Lower lobe of right lung (tissue), 2 donors: ENCODE measurements around the gene DNAJB2. TPM values are rescaled to one million over a fixed set of nuclear protein-coding genes. Genes with fewer than 3 reads are reported as not detected.
A peak's percentile ranks its signal among the peaks of the same experiment; 100 is the strongest.

Source experiments
- ATAC-seq, 2 donors: fragments of 200-7000 bp; cut with Tn5 transposase; one replicate each; pipeline ENCODE4 v1.9.1; 2020 to 2022; ENCODE audit warnings: mild to moderate bottlenecking in 2 of 2, moderate library complexity in 2 of 2
- DNase-seq: peaks from one replicate; pipeline ENCODE4 v3.0.0-alpha.2; 2020
- H3K27ac ChIP-seq: fragments of 200-600 bp; one replicate; pipeline ENCODE4 v1.8.0; 2022
- H3K27me3 ChIP-seq: fragments of 200-600 bp; one replicate; pipeline ENCODE4 v1.8.0; 2022; ENCODE audit warnings: low read depth
- H3K36me3 ChIP-seq: fragments of 200-600 bp; one replicate; pipeline ENCODE4 v1.8.0; 2022; ENCODE audit warnings: mild to moderate bottlenecking
- H3K4me1 ChIP-seq: fragments of 200-600 bp; one replicate; pipeline ENCODE4 v1.8.0; 2022
- H3K4me3 ChIP-seq: fragments of 200-600 bp; one replicate; pipeline ENCODE4 v1.8.0; 2022; ENCODE audit warnings: mild to moderate bottlenecking
- H3K9me3 ChIP-seq: fragments of 200-600 bp; one replicate; pipeline ENCODE4 v1.8.0; 2022
- intact Hi-C: fragments of 100-400 bp; cut with DNase I; formaldehyde crosslinking; loops from one replicate; pipeline ENCODE4 v1.11.0; 2022
- total RNA-seq: library from RNA; stranded (reverse); fragmentation: NEBNext Ultra II Directional; extraction: Animal tissue kit (Norgen Biotek cat#: 25700); gene quantifications from one replicate; pipeline ENCODE4 v1.2.1, GENCODE V29; 2021
- TF ChIP-seq, protein P1 (sequence below): fragments of 200-600 bp; IDR thresholded peaks from one replicate; pipeline ENCODE4 v1.8.0; 2022; ENCODE audit warnings: antibody characterized with exemption, mild to moderate bottlenecking
- donor health status: DM: no; HTN: yes; CAD: no; lungs with severe emphysema.

Gene DNAJB2
- total RNA-seq, 1 donor from 2014 or later: 76.6 TPM

- TF ChIP-seq, protein P1, sequence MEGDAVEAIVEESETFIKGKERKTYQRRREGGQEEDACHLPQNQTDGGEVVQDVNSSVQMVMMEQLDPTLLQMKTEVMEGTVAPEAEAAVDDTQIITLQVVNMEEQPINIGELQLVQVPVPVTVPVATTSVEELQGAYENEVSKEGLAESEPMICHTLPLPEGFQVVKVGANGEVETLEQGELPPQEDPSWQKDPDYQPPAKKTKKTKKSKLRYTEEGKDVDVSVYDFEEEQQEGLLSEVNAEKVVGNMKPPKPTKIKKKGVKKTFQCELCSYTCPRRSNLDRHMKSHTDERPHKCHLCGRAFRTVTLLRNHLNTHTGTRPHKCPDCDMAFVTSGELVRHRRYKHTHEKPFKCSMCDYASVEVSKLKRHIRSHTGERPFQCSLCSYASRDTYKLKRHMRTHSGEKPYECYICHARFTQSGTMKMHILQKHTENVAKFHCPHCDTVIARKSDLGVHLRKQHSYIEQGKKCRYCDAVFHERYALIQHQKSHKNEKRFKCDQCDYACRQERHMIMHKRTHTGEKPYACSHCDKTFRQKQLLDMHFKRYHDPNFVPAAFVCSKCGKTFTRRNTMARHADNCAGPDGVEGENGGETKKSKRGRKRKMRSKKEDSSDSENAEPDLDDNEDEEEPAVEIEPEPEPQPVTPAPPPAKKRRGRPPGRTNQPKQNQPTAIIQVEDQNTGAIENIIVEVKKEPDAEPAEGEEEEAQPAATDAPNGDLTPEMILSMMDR: no peak
- Histone ChIP-seq H3K9me3 (no peaks in the 10 kb centered on the region), H3K4me1 (no peaks in the 10 kb centered on the region), H3K27ac (no peak overlapping the region), H3K4me3 (no peak overlapping the region), H3K36me3 (no peaks in the 10 kb centered on the region), H3K27me3 (no peaks in the 10 kb centered on the region)
- ATAC-seq (no peak), DNase-seq (no peak)
- intact Hi-C loops: no loop called here
Observed at GRCh38 chr2:219272356-219272755, 6.8 kb upstream of the DNAJB2 start.

DNA sequence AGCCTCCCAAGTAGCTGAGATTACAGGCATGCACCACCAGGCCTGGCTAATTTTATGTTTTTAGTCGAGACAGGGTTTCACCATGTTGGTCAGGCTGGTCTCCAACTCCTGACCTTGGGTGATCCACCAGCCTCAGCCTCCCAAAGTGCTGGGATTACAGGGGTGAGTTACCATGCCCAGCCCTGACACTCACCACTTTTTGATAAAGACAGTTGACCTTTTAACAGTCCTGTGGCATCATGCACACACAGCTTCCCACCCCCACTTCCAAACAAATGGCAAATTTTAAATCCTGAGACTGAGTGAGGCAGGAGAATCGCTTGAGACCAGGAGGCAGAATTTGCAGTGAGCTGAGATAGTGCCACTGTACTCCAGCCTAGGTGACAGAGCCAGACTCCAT, 6.2 kb upstream of the DNAJB2 start:
- H3K27ac ChIP-seq: no peak overlapping the region
- peaks cover 6% of the 10 kb centered on the region for H3K4me1 ChIP-seq
- H3K4me3 ChIP-seq: no peak overlapping the region
- no peaks in the 10 kb centered on the region for H3K36me3 ChIP-seq
- no peak for ATAC-seq
- DNase-seq: no peak
- intact Hi-C loops: no loop called here
- H3K27me3 ChIP-seq: no peaks in the 10 kb centered on the region
- H3K9me3 ChIP-seq: no peaks in the 10 kb centered on the region
- TF ChIP-seq, protein P1: no peak

DNA sequence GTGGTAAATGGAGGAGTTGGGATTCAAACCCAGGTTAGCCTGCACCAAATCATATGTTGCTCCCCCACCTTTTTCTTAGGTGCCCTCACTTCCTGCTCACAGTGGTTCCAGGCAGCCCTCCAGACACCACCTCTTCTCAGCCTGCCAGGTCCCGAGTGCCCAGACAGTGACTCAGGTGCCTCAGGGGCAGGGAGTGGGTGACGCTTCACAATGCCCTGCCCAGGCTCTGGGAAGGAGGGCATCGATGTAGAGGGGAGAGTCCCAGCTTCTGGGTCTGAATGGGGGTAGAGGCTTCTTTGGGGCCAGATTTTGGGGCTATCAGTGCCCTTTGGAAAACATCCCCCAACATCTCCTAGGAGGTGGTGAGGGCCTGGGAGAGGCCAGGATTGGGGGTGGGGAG, 5.2 kb upstream of the DNAJB2 start:
- no peak overlapping the region for H3K4me3 ChIP-seq
- H3K4me1 ChIP-seq: peaks cover 14% of the 10 kb centered on the region
- TF ChIP-seq, protein P1: no peak
- no peaks in the 10 kb centered on the region for H3K36me3 ChIP-seq
- ATAC-seq: peak; percentile 29 to 55
- peak overlapping the region; percentile 78 for H3K27ac ChIP-seq
- no peaks in the 10 kb centered on the region for H3K27me3 ChIP-seq
- H3K9me3 ChIP-seq: no peaks in the 10 kb centered on the region
- intact Hi-C loops: no loop called here
- DNase-seq: no peak

- intact Hi-C loops: no loop called here
- ATAC-seq (peak; percentile 8 to 51), DNase-seq (no peak)
- H3K27ac ChIP-seq: peak overlapping the region; percentile 78
- H3K27me3 ChIP-seq: no peaks in the 10 kb centered on the region
- H3K4me1 ChIP-seq: peaks cover 14% of the 10 kb centered on the region
- no peak overlapping the region for H3K4me3 ChIP-seq
- no peaks in the 10 kb centered on the region for H3K36me3 ChIP-seq
- TF ChIP-seq, protein P1: no peak
- no peaks in the 10 kb centered on the region for H3K9me3 ChIP-seq
Observed at GRCh38 chr2:219274361-219274921, 4.7 kb upstream of the DNAJB2 start.

DNA sequence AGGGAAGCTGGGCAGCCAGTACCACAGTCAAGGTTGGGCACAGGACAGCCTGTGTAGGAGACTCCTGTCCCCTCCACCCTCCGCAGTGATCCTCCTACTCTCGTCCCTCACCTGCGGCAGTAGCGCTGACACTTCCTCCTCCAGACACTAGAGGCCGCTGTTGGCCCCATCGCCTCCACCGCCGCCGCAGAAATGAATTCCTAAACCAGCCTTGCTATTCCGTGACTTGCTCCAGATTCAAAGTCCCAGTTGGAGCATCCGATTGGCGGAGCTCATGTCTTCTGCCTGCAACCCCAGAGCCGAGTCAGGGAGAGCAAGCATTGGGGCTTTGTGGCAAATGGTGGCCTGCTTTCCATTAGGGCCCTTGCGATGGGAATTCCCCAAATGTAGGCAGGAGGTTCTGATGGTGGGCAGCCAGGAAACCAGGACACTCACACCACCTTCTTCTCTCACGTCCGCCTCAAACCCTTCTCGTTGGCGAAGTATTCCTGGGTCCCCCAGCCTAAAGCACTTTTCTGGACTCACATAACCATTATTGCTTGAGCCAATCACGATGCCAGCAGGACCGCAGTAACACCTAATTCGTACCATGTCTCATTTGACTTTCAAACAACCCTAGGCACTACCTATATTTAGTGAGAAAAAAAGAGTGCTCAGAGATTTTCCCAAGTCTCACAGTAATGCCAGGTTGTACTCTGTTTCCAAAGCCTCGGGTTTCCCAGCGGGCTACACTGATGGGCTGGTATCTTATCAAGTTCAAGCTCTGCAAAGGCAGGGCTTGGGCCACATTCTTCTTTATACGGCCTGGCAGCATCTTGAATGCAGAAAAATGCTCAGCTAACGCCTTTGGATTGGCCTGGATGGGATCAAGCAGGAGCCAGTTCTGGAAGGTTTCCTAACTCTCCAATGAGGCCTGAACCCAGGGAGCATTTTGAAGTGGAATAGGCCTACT, 1.2 kb upstream of the DNAJB2 start:
- peak; percentile 62 to 69 for ATAC-seq
- H3K27me3 ChIP-seq: no peaks in the 10 kb centered on the region
- no peaks in the 10 kb centered on the region for H3K9me3 ChIP-seq
- peak overlapping the region; percentile 88 for H3K4me3 ChIP-seq
- TF ChIP-seq, protein P1: peak; percentile 99
- H3K36me3 ChIP-seq: peaks cover 26% of the 10 kb centered on the region
- peak; percentile 83 for DNase-seq
- peak overlapping the region; percentile 100 for H3K27ac ChIP-seq
- peaks cover 25% of the 10 kb centered on the region for H3K4me1 ChIP-seq
- intact Hi-C loops: no loop called here
